A549 (cell line): Measurements from ENCODE around the gene MCTP2. TPM values are rescaled to one million over a fixed set of nuclear protein-coding genes. Genes with fewer than 3 reads are reported as not detected.

ENCODE experiments used
- ATAC-seq, 2 experiments: fragments of 200-7000 bp in 1 of 2; fragments of >200 bp in 1 of 2; cut with Nextera tagmentation in 1 of 2; cut with Tn5 transposase in 1 of 2; 3 replicates each; pipeline versions ENCODE4 v1.8.0 to v1.9.1; 2018 to 2020; ENCODE audit warnings: mild to moderate bottlenecking in 1 of 2, moderate library complexity in 1 of 2
- CTCF ChIA-PET: fragments of 300-600 bp; sonication (Branson Sonifier 250); formaldehyde crosslinking; extraction: SDS; loops from one replicate; lab custom pipeline; 2021; ENCODE audit warnings: antibody characterized with exemption, inconsistent platforms; lab: Yijun Ruan, JAX
- POLR2A ChIA-PET: fragments of 350-600 bp; formaldehyde crosslinking; extraction: SDS; loops from one replicate; lab custom pipeline; 2021; ENCODE audit warnings: antibody characterized with exemption, inconsistent platforms; lab: Yijun Ruan, JAX
- DNase-seq, 2 experiments: peaks; one replicate each; pipeline versions ENCODE4 v3.0.0 to v3.0.0-alpha.2; 2011 to 2016; ENCODE audit warnings: low read depth in 1 of 2, low spot score in 1 of 2
- FAIRE-seq: peaks from 2 replicates; lab custom pipeline; 2011; peaks lifted over from hg19 to GRCh38; lab: Jason Lieb, UNC
- H3K27ac ChIP-seq, 2 experiments: fragments of >200 bp; sonication (Bioruptor Twin); formaldehyde crosslinking; 3 replicates each; pipeline ENCODE4 v1.5.1; 2016 to 2017
- H3K4me1 ChIP-seq: fragments of >200 bp; sonication (Bioruptor Twin); formaldehyde crosslinking; 3 replicates; pipeline ENCODE4 v1.6.1; 2016
- H3K4me2 ChIP-seq: fragments of >200 bp; sonication (Bioruptor Twin); formaldehyde crosslinking; 3 replicates; pipeline ENCODE4 v1.6.1; 2016
- H3K4me3 ChIP-seq: fragments of >200 bp; sonication (Bioruptor Twin); formaldehyde crosslinking; 3 replicates; pipeline ENCODE4 v1.5.1; 2016
- H3K9me3 ChIP-seq: fragments of >200 bp; sonication (Bioruptor Twin); formaldehyde crosslinking; 3 replicates; pipeline ENCODE4 v1.6.1; 2016
- BHLHE40 ChIP-seq: IDR thresholded peaks from 2 replicates; pipeline ENCODE4 v1.6.1; 2012; ENCODE audit warnings: low read depth, low read length, inconsistent platforms
- CBX8 ChIP-seq: fragments of 200-600 bp; sonication (generic); IDR thresholded peaks from 2 replicates; pipeline ENCODE4 v1.6.1; 2016
- CHD2 ChIP-seq: fragments of 150-350 bp; IDR thresholded peaks from 2 replicates; pipeline ENCODE4 v1.6.1; 2014; ENCODE audit warnings: low read length; ENCODE audit not compliant: partially characterized antibody
- CTCF ChIP-seq: fragments of >200 bp; sonication (Bioruptor Twin); formaldehyde crosslinking; IDR thresholded peaks from 3 replicates; pipeline ENCODE4 v1.5.1; 2016
- ELK1 ChIP-seq: fragments of 150-350 bp; IDR thresholded peaks from 2 replicates; pipeline ENCODE4 v1.6.1; 2014; ENCODE audit warnings: low read depth, mild to moderate bottlenecking, low read length
- EP300 ChIP-seq, 2 experiments: fragments of >200 bp; sonication (Bioruptor Twin); formaldehyde crosslinking; IDR thresholded peaks; 2 replicates in 1 of 2; 3 replicates in 1 of 2; pipeline ENCODE4 v1.6.1; 2016 to 2017
- FOSB ChIP-seq: fragments of 250-450 bp; sonication (Bioruptor Pico); IDR thresholded peaks from 2 replicates; pipeline ENCODE4 v1.5.0; 2020; ENCODE audit warnings: mild to moderate bottlenecking, moderate library complexity
- HMGXB4 ChIP-seq: fragments of 250-450 bp; sonication (Bioruptor Pico); IDR thresholded peaks from 2 replicates; pipeline ENCODE4 v1.5.0; 2021; ENCODE audit warnings: mild to moderate bottlenecking, moderate library complexity, borderline replicate concordance
- HOXA7 ChIP-seq: fragments of 250-450 bp; sonication (Bioruptor Pico); IDR thresholded peaks from 2 replicates; pipeline ENCODE4 v1.5.0; 2020; ENCODE audit warnings: mild to moderate bottlenecking, moderate library complexity
- HOXB5 ChIP-seq: fragments of 250-450 bp; sonication (Bioruptor Pico); IDR thresholded peaks from 2 replicates; pipeline ENCODE4 v1.5.0; 2020; ENCODE audit warnings: mild to moderate bottlenecking, moderate library complexity
- KDM1A ChIP-seq: fragments of 200-600 bp; sonication (generic); IDR thresholded peaks from 2 replicates; pipeline ENCODE4 v1.6.1; 2016; ENCODE audit warnings: low read depth, mild to moderate bottlenecking
- KDM5A ChIP-seq: fragments of 200-600 bp; sonication (generic); IDR thresholded peaks from 2 replicates; pipeline ENCODE4 v1.6.1; 2016; ENCODE audit warnings: antibody characterized with exemption, mild to moderate bottlenecking
- NFE2L2 ChIP-seq: fragments of 150-350 bp; conservative IDR thresholded peaks from 2 replicates; pipeline ENCODE4 v1.6.1; 2014; ENCODE audit warnings: low read length
- PHF8 ChIP-seq: fragments of 200-600 bp; sonication (generic); IDR thresholded peaks from 2 replicates; pipeline ENCODE4 v1.6.1; 2016; ENCODE audit warnings: low read depth, mild to moderate bottlenecking, antibody characterized with exemption, moderate library complexity, borderline replicate concordance
- RAD21 ChIP-seq, 2 experiments: fragments of >200 bp in 1 of 2; sonication (Bioruptor Twin) in 1 of 2; formaldehyde crosslinking in 1 of 2; IDR thresholded peaks in 1 of 2; conservative IDR thresholded peaks in 1 of 2; 2 replicates in 1 of 2; 3 replicates in 1 of 2; pipeline ENCODE4 v1.6.1; 2012 to 2018; ENCODE audit warnings: inconsistent platforms in 1 of 2
- RNF2 ChIP-seq: fragments of 200-600 bp; sonication (generic); IDR thresholded peaks from 2 replicates; pipeline ENCODE4 v1.6.1; 2016; ENCODE audit warnings: low read depth, mild to moderate bottlenecking, antibody characterized with exemption, moderate library complexity, borderline replicate concordance
- ZFP36 ChIP-seq: fragments of 450-650 bp; IDR thresholded peaks from 2 replicates; pipeline ENCODE4 v1.6.1; 2014; ENCODE audit warnings: borderline replicate concordance; ENCODE audit not compliant: partially characterized antibody
- ZNF302 ChIP-seq: fragments of 250-450 bp; sonication (Bioruptor Pico); IDR thresholded peaks from 2 replicates; pipeline ENCODE4 v1.9.0; 2021; ENCODE audit warnings: inconsistent platforms, mild to moderate bottlenecking, moderate library complexity
- WGBS: methylation state at CpG from one replicate; pipeline ENCODE4 v1.1.6; 2017; ENCODE audit errors: missing lambda C conversion rate; 5-methylcytosine and 5-hydroxymethylcytosine counted together
- polyA plus RNA-seq, 4 experiments: library from polyadenylated mRNA; depleted of rRNA in 3 of 4; stranded (reverse); fragments of >200 nt; fragmentation: RNase III in 1 of 4; extraction: RNeasy Plus Mini Kit Qiagen cat#74134 plus additional on column Dnase treatment in 1 of 4; gene quantifications; 2 replicates in 3 of 4; 3 replicates in 1 of 4; pipeline ENCODE4 v1.2.3, GENCODE V29; 2011 to 2017

Gene MCTP2
- polyA plus RNA-seq, 2 of the 4 experiments (the other 2 are of a cell fraction), result not detected

GRCh38 chr15:94446441-94446840 is 215.1 kb downstream of the MCTP2 start:
- no peaks in the 10 kb centered on the region for H3K4me1 ChIP-seq
- no peak for TF ChIP-seq HOXB5 (CRISPR knock-in tag)
- no peak for TF ChIP-seq RNF2
- no peak for TF ChIP-seq HMGXB4
- TF ChIP-seq EP300 (IDR thresholded peaks at IDR 0.05), result no peak
- no peak for TF ChIP-seq ZFP36
- TF ChIP-seq CBX8, result no peak
- TF ChIP-seq BHLHE40, result no peak
- no peak for TF ChIP-seq PHF8
- no peak for TF ChIP-seq KDM5A
- TF ChIP-seq HOXA7 (CRISPR knock-in tag), result no peak
- TF ChIP-seq ZNF302 (CRISPR knock-in tag), result no peak
- TF ChIP-seq KDM1A, result no peak
- TF ChIP-seq CTCF, result no peak
- no peak for TF ChIP-seq FOSB (CRISPR knock-in tag)
- no peak for TF ChIP-seq CHD2
- no peak for TF ChIP-seq ELK1
- TF ChIP-seq NFE2L2, result no peak
- no peak overlapping the region for H3K4me2 ChIP-seq
- H3K9me3 ChIP-seq, result peaks cover 2% of the 10 kb centered on the region; the same call in 2 of the 3 replicates
- no peak for FAIRE-seq
- POLR2A ChIA-PET, result no interaction called here
- no peak for DNase-seq
- no peak overlapping the region for H3K4me3 ChIP-seq
- H3K27ac ChIP-seq, result no peak overlapping the region
- ATAC-seq, result no peak
- CTCF ChIA-PET, result no interaction called here

- ChIA-PET CTCF (interaction anchor here (1.5 kb wide), 1 partner anchor 11 kb away, joined by 4 read pairs; no protein-coding TSS in a partner anchor), POLR2A (no interaction called here)
- Histone ChIP-seq H3K27ac (no peak overlapping the region), H3K4me2 (no peak overlapping the region), H3K9me3 (peaks cover 2% of the 10 kb centered on the region; the same call in 1 of the 3 replicates), H3K4me1 (no peaks in the 10 kb centered on the region), H3K4me3 (no peak overlapping the region)
- TF ChIP-seq ZFP36, result no peak
- no peak for TF ChIP-seq RAD21 (conservative IDR thresholded peaks at IDR 0.05 in 1 of 2, IDR thresholded peaks at IDR 0.05 in 1 of 2)
- TF ChIP-seq CBX8, result no peak
- FAIRE-seq (peak; percentile 39), ATAC-seq (no peak), DNase-seq (no peak)
- 0% methylated on average over 1 of the region's 1 CpG for WGBS
Observed at GRCh38 chr15:94451466-94451865, 220.1 kb downstream of the MCTP2 start.
